GM12875 (cell line): ENCODE measurements around the gene SMIM20.

ENCODE experiments used
- H3K4me3 ChIP-seq: one replicate; pipeline ENCODE4 v1.5.1; 2011; ENCODE audit warnings: low read depth, low read length, control low read depth
- CTCF ChIP-seq: IDR thresholded peaks from 2 replicates; pipeline ENCODE4 v1.5.1; 2011; ENCODE audit warnings: low read depth, mild to moderate bottlenecking, control low read depth, inconsistent platforms, low read length, moderate library complexity, borderline replicate concordance; ENCODE audit not compliant: insufficient read depth

The SMIM20 gene

GRCh38 chr4:25927361-25928195 is 13.6 kb downstream of the SMIM20 start:
- no peak for TF ChIP-seq CTCF
- no peak overlapping the region for H3K4me3 ChIP-seq

- TF ChIP-seq CTCF = no peak
- H3K4me3 ChIP-seq = no peak overlapping the region
These were observed 14.6 kb downstream of the SMIM20 start for GRCh38 chr4:25928379-25929297.

- TF ChIP-seq CTCF = no peak
- no peak overlapping the region for H3K4me3 ChIP-seq
These were observed 15.3 kb downstream of the SMIM20 start for GRCh38 chr4:25929298-25929686.

GRCh38 chr4:25930731-25931354 is 16.8 kb downstream of the SMIM20 start:
- no peak for TF ChIP-seq CTCF
- no peak overlapping the region for H3K4me3 ChIP-seq

- H3K4me3 ChIP-seq = no peak overlapping the region
- no peak for TF ChIP-seq CTCF
These were observed 22.7 kb downstream of the SMIM20 start for GRCh38 chr4:25936696-25937095.

- TF ChIP-seq CTCF = no peak
- H3K4me3 ChIP-seq = no peak overlapping the region
These were observed 23.8 kb downstream of the SMIM20 start for GRCh38 chr4:25937801-25938200.
